Prostate gland (tissue), 2 donors: ENCODE results near the gene TXLNA.

Experiments
- CTCF ChIP-seq, 4 experiments: fragments of 200-600 bp in 2 of 4; fragments of 450-650 bp in 2 of 4; sonication (generic) in 2 of 4; IDR thresholded peaks; 1 replicate in 3 of 4; 2 replicates in 1 of 4; pipeline ENCODE4 v1.5.1; 2016 to 2019; ENCODE audit warnings: antibody characterized with exemption in 4 of 4, mild to moderate bottlenecking in 2 of 4, moderate library complexity in 2 of 4
- POLR2A ChIP-seq: fragments of 450-650 bp; IDR thresholded peaks from one replicate; pipeline ENCODE4 v1.6.1; 2016; ENCODE audit warnings: antibody characterized with exemption, mild to moderate bottlenecking

GRCh38 chr1:32151319-32151787 lies 28.1 kb upstream of the TXLNA start:
- TF ChIP-seq CTCF (IDR thresholded peaks at IDR 0.05) (no peak), POLR2A (no peak)
